Measurements from ENCODE around the gene MECP2. TPM values are rescaled to one million over a fixed set of nuclear protein-coding genes. Genes with fewer than 3 reads are reported as not detected.
A peak's percentile ranks its signal among the peaks of the same experiment; 100 is the strongest.

The MECP2 gene
- total and polyA plus RNA-seq, 10 of the 15 experiments (the other 5 are each of a cell fraction or from before 2014, with no cell fraction given): 1.3 to 32.7 (median 13.7) TPM

GRCh38 chrX:154090731-154091130 is 6.8 kb downstream of the MECP2 start:
- Histone ChIP-seq H3K27ac (ENCODE audit: control insufficient read depth, insufficient read depth) (no peak overlapping the region), H3K9me3 (replicated peaks; ENCODE audit: control insufficient read depth, insufficient read depth, low read length) (no peaks in the 10 kb centered on the region), H2AFZ (ENCODE audit: control insufficient read depth, low read depth, low read length) (no peak overlapping the region), H3K4me3 (no peak overlapping the region), H3K4me1 (ENCODE audit: control insufficient read depth, insufficient read depth, low read length) (no peaks in the 10 kb centered on the region; the same call in 1 of the 2 replicates), H4K20me1 (ENCODE audit: control insufficient read depth, insufficient read depth) (no peaks in the 10 kb centered on the region; the same call in 1 of the 2 replicates), H3K79me2 (ENCODE audit: control insufficient read depth, insufficient read depth, low read length) (peaks cover 48% of the 10 kb centered on the region), H3K4me2 (ENCODE audit: control insufficient read depth, insufficient read depth) (no peak overlapping the region), H3K9ac (ENCODE audit: control insufficient read depth, insufficient read depth, low read length) (no peak overlapping the region), H3K36me3 (ENCODE audit: control insufficient read depth in 2 of 2, insufficient read depth in 2 of 2, low read length in 1 of 2) (no peaks in the 10 kb centered on the region; a peak in 1 of 4 replicates), H3K27me3 (replicated peaks in 1 of 2; ENCODE audit: control insufficient read depth in 2 of 2, insufficient read depth in 2 of 2, low read length in 1 of 2) (no peaks in the 10 kb centered on the region)
- ATAC-seq: no peak
- intact Hi-C loops (cut with micrococcal nuclease; ENCODE audit: unreplicated experiment): no loop called here
- POLR2A ChIA-PET: no interaction called here
- in situ Hi-C loops (cut with MboI): no loop called here
- TF ChIP-seq SMARCA5 (IDR thresholded peaks at IDR 0.05) (no peak), CBFB (IDR thresholded peaks at IDR 0.05; ENCODE audit: low read depth) (no peak), TAF1 (IDR thresholded peaks at IDR 0.05; ENCODE audit: borderline replicate concordance, low read depth, low read length) (no peak), JUND (IDR thresholded peaks at IDR 0.05; ENCODE audit: low read depth, low read length) (no peak), IRF5 (IDR thresholded peaks at IDR 0.05; ENCODE audit: borderline replicate concordance) (no peak), MYB (IDR thresholded peaks at IDR 0.05; ENCODE audit: borderline replicate concordance, low read depth, low read length) (no peak), NFYB (IDR thresholded peaks at IDR 0.05; ENCODE audit: insufficient read depth, low read depth, low read length) (no peak), RUNX3 (IDR thresholded peaks at IDR 0.05; ENCODE audit: low read length) (no peak), RAD51 (IDR thresholded peaks at IDR 0.05) (no peak), STAT1 (conservative IDR thresholded peaks at IDR 0.05) (no peak), ZNF24 (IDR thresholded peaks at IDR 0.05) (no peak), MTA2 (IDR thresholded peaks at IDR 0.05; ENCODE audit: low read depth) (no peak), BMI1 (IDR thresholded peaks at IDR 0.05; ENCODE audit: borderline replicate concordance) (no peak), TCF7 (IDR thresholded peaks at IDR 0.05; ENCODE audit: borderline replicate concordance) (no peak)
- TSS peak; percentile 24 for BruUV-seq (replicated peaks)
- RAD21 ChIA-PET (ENCODE audit: unreplicated experiment): no interaction called here
- WGBS (ENCODE audit: insufficient coverage, insufficient replicate concordance, low lambda C conversion rate, missing lambda C conversion rate): 68% methylated on average over 4 of the region's 4 CpGs
- SMC1A ChIA-PET (ENCODE audit: uncharacterized antibody, unreplicated experiment): no interaction called here
- FAIRE-seq: no peak
- no peak for DNase-seq (ENCODE audit: low read depth, low spot score)
- CTCF ChIA-PET: interaction anchor here (1.6 kb wide), 1 partner anchor 218 kb away, joined by 3 read pairs; no protein-coding TSS in a partner anchor

Measured in GM12878 (cell line).